Measurements from ENCODE around the gene FASTK. TPM values are rescaled to one million over a fixed set of nuclear protein-coding genes. Genes with fewer than 3 reads are reported as not detected.

Gene FASTK
- total RNA-seq, 1 donor from 2014 or later, result 81.1 TPM

DNA sequence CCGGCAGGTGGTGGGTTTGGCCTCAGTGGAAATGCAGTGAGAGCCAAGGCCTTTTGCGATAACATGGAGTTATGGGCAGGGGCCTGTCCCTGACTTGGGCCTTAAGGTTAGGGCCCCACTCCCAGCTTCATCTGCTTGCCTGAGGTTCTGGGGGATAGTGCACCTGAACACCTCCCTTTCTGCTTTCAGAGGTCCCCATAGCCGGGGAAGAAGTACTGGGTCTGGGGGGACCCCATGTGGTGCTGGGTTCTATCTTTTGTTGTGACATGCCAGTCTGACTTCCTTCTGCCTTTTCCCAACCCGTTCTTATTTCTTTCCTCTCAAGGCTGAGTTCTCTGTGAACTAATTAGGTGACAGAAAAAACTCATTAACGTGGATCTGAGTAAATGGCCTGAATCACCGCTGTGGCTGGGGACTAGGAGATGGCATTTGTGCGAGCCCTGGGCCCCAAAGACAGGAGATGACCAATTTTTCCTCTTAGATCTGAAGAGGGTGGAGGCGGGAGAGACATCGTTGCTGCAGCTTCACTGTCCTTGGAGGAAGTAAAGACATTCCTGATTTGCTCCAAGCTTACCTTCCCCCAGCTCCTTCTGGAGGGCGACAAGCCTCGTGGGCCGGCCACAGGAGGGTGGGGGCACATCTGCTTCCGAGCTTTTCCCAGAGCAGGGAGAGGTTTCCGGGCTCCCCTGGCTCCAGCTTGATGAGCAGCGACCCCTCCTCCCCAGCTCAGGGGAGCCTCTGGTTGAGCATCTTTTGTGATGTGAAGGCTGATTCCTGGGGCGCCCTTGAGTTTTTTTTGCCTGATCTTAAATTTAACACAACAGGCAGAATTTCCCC lies 7.6 kb upstream of the FASTK start:
- intact Hi-C loops (cut with DNase I), result no loop called here
- ATAC-seq (ENCODE audit: poor library complexity) (no peak), DNase-seq (no peak)

DNA sequence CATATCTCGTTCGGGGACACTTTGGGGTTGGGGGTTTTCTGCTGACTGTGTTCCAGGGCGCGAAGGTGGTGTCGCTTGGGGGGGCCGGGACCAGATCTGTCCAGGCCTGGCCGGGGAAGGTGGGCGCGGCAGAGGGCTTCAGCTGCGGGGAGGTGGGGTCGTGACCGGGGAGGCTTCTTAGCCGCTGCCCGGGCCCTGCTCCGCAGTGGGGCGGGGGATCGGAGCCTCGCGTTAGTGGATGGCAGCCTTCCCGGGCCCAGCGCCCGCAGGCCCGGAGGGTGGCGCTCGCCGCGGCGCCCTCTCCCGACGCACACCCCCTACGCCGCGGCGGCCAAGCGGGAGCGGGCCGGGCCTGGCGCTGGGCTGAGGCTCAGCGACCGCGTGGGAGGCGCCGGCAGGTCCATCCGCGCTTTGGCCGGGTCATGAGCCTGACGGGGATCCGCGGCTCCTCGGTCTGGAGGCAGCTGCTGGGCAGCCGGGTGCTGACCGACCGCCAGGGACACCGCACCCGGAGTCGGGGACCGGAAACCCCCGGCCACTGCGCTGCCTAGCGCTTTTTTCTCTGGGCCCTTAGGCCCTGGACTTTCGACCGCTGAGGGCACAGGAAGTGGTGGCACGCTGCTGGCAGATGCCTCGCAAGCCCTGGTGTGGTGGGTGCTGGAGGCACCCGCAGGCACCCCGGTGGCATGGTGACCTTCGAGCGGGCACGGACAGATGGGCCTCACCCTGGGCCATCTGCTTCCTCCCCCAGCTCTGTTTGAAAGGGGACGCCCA lies 6.8 kb upstream of the FASTK start:
- intact Hi-C loops (cut with DNase I), result no loop called here
- DNase-seq, result peak; percentile 84
- ATAC-seq (ENCODE audit: poor library complexity), result peak; percentile 67

DNA sequence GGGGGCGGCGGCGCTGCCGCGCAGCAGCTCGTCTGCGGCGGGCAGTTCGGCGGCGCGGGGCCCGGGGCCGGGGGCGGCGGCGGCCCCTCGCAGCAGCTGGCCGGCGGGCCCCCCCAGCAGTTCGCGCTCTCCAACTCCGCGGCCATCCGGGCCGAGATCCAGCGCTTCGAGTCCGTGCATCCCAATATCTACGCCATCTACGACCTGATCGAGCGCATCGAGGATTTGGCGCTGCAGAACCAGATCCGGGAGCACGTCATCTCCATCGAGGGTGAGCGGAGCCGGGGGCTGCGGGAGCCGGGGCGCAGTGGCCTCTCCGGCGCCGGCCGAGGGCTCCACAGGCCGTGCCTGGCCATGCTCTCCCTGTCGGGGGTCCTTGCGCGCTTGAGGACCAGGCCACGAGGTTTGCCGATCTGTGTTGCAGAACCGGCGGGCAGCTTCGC lies 6.2 kb upstream of the FASTK start:
- no peak for DNase-seq
- no peak for ATAC-seq (ENCODE audit: poor library complexity)
- intact Hi-C loops (cut with DNase I), result no loop called here

DNA sequence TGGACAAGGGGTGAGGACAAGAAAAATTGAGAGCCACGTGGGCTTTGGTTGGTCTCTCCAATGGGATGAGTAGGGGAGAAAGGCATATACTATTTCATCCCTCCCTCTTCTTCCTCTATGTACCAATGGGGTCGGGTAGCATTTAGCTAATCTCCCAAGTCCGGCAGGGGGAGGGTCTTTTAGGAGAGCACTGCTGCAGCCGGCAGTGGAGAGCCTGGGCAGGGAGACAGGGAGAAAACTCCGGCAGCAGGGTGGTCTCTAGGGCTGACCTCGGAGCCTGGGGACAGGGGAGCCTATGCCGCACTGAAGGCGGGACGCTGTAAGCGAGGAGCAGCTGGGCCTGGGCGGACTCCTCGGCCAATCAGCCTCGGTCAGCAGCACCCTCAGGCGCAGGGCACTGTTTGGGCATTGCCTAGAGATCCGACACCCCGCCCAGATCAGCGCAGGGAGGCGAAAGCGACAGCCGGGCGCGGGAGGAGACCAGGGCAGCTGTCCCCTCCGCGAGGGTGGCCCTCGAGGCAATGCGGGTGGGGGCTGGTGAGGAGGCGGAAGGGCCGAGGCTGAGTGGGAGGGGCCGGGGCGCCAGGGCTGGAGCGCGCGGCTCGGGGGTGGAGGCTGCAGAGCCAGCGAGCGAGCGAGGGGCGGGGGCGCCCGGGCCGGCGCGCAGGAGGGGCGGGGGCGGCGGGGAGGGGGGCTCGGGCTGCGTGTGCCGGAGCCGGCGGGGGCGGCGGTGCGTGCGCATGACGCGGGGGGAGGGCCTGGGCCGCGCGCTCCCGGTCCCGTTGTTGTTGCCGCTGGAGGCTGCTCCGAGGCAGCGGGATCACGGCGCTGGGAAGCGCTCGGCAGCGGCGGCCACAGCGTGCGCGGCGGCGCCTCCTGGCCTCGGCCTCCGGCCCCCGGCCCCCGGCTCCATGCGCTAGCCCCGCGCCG lies 5.3 kb upstream of the FASTK start, which contains the start of gene AGAP3:
Gene AGAP3 (plus strand): TSS at position 785 of the 930 bp plus-strand sequence. CDS start 267 bp downstream, outside the sequence.
- intact Hi-C loops (cut with DNase I), result no loop called here
- ATAC-seq (ENCODE audit: poor library complexity) (peak; percentile 70), DNase-seq (peak; percentile 94)

DNA sequence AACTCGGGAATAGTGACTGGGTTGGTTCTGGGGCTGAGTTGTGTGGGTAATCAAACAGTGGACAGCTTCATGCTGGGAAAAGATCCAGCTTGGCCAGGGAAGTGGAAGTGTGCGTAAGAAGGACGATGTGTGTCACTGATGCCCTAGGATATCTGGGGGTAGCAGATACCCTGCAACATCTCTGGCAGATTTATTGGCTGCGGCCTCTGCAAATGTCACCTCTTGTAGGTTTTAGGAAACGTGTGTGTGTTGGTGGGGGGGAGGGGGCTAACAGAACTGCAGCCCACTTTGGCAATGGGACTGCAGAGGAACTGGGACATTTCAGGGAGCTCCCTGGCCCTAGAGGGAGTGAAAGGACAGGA lies 4.7 kb upstream of the FASTK start:
- ATAC-seq (ENCODE audit: poor library complexity), result no peak
- no peak for DNase-seq
- intact Hi-C loops (cut with DNase I), result no loop called here

DNA sequence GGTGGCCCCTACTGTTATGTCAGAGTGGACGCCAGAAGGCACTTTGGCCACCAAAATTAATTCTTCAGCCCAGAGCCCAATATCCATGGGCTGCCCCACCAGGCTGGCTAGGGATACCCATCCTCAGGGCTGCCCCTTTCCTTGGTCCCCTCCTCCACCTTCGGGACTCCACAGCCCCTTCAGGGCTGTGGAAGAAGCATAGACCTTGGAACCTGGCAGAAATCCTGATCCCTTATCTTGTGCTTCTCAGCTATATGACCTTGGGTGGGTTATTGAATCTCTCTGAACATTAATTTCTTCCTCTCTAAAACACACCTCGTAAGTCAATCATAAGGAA lies 3.2 kb upstream of the FASTK start:
- no peak for ATAC-seq (ENCODE audit: poor library complexity)
- no peak for DNase-seq
- intact Hi-C loops (cut with DNase I), result no loop called here

DNA sequence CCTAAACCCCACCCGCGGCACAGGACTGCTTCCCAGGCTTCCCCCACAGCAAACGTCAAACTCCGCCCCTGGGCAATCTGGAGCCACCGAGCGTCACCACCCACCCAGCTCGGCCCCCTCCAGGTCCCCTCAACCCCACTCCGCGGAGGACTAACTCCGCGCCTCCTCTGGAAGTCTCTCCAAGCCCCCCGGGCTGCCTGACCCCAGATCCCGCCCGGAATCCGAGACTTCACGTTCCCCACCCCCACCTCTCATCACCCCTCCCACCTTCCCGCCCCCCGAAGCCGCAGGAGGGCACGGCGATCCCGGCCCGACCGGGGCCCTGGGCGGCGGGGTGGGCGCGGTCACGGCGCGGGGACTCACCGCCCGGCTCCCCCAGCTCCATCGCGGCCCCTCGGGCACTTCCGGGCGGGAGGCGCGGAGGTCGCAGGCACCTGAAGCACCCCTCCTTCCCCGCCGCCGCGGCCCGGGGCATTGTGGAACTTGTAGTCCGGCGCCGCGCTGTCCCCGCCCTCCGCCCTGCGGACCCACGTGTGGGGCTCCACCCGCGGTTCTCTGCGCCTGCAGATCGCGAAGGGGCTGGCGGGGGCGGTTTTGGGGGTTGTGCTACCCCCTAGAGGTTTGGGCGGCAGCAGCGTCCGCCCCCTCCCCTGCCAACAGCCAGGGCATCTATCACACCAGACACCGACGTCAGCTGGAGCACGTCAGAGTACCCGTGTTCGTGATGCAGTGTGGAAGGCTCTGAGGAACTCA lies 2.6 kb upstream of the FASTK start, which contains the start of gene TMUB1:
Gene TMUB1 (minus strand): TSS at position 423 of the 753 bp plus-strand sequence. CDS start 930 bp downstream, outside the sequence.
- peak; percentile 92 for DNase-seq
- intact Hi-C loops (cut with DNase I), result no loop called here
- peak; percentile 47 for ATAC-seq (ENCODE audit: poor library complexity)

DNA sequence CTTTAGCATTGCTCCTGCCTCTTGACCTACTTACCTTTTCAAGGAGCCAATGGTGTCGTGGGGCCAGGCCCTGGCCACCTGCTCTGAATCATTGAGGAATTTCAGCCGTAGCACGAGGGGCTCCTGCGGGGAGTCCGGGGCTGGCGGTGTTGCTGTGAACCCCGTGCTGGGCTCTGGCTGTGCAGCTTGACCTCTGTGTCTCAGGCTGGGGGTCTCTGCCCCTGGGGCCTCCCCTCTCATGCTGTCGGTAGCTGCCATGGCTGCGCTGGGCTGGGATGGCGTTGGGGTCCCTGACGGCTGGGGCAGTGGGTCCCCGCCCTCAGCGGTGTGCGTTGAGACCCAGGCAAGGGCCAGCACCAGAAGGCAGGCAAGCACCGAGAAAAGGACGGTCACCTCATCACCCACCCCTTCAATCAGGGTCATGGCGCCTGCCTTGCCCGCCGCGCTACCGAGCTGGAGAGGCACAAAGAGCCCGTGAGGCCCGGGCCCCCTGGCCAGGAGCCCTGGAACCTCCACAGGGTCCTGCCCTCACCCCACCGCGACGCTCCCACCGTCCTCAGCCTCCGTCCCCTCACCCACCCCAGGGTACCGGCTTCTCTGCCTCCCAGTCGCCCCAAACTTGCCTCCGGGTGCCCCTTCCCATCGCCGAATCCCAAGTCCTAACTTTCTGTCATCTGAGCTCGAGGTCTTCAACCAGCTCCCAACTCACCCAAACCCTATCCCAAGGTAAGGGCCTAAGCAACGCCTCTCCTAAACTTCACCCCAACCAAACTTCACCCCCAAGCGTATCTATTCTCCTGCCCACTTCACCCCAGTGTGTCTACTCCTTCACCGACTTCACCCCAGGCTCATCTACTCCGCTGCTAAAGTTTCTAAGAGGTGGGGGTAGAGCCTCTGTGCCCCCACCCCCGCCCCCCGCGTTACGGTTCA lies 1.8 kb upstream of the FASTK start:
- intact Hi-C loops (cut with DNase I), result no loop called here
- peak; percentile 44 for DNase-seq
- no peak for ATAC-seq (ENCODE audit: poor library complexity)

DNA sequence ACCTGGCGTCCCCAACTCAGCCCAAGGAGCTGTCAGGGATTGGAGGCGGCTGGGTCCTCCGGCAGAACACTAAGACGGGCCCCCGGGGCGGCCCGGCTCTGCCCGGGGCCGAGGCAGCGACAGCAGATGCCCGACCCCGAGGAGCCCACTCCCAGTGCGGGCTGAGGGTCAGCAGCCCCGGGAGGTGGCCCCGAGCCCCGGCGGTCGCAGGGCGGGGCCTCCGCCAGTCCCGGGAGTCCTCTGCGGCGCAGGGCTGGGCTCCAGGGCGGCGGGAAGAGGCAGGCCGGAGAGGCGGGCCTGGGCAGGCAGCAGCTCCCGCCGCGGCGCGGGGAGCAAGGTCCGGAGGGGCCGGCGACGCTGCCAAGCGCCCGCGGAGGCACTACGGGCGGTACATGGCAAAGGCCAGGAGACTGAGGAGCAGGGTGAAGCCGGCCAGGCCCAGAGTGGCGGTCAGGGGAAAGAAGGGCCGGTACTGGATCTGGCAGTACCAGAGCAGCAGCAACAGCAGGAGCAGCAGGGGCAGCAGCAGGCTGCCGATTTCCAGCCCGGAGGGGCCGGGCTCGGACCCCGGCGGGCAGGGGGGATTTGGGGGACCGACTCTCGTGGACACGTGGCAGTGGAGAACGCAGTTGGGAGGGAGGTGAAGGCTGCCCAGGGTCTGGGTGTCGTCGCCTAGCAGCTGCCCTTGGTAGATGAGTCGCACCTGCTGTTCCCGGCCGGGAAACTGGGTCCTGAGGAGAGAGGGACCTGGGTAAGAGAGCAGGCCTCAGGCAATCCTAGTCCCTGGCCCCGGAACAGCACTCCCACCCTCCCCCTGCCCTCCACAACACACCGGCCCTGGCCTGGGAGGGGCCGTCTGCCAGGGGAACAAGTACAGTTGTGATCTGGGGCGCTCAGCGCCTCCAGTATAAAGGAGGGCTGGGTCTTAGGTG lies 827 bp upstream of the FASTK start:
- ATAC-seq (ENCODE audit: poor library complexity) (peak; percentile 3), DNase-seq (peak; percentile 63)
- intact Hi-C loops (cut with DNase I), result no loop called here

DNA sequence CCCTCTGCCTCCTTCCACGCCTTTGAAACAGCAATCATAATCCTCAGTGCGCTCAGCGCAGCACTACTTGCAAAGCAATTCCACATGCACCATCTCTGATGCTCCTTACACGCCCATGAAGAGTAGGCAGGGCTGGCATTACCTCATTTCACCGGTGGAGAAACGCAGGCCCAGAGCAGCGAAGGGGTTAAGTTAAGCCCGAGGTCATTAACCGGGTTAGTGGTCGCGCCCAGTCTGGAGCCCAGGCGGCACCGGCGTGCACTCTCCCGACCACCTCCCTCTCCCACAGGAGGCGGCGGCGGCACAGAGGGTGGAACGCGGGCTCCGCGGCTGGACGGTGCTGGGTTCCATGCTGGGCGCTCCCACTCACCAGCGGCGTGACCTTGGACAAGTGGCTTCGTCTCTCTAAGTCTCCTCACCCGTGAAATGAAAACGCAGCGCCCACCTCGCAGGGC lies 515 bp downstream of the FASTK start:
- ATAC-seq (ENCODE audit: poor library complexity) (peak; percentile 7), DNase-seq (peak; percentile 60)
- intact Hi-C loops (cut with DNase I), result no loop called here

DNA sequence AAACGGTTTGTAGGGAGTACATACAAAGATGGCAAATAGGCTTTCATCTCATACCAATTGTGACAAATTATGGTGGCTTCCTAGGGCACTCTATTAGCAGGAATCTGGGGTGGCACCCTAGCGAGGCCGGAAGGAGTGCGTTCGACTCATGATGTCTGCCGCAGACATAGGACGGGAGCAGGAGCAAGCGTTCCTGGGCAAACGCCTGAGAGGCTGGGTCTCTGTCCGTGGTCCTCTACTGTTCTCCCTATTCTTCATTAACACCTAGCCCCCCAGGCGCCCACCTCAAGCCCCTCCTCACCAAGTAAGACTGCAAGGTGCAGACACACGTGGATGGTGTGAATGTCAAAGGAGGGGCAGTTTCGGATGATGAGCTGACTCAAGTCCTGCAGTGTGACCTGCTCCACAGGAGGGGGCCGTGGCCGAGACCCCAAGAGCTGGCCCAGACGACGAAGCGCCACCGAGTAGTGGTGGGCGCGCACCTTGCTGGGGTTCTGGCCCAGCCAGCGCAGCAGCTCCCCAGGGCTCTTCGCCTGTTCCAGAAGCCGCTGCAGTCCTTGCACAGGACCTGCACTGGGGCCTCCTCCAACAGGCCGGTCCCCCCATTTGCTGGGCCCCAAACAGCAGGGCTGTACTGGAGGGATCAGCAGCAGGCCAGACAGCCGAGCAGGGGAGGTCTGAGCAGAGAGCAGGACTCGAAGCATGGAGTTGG lies 1.3 kb downstream of the FASTK start:
- intact Hi-C loops (cut with DNase I), result no loop called here
- DNase-seq (peak; percentile 37), ATAC-seq (ENCODE audit: poor library complexity) (no peak)

DNA sequence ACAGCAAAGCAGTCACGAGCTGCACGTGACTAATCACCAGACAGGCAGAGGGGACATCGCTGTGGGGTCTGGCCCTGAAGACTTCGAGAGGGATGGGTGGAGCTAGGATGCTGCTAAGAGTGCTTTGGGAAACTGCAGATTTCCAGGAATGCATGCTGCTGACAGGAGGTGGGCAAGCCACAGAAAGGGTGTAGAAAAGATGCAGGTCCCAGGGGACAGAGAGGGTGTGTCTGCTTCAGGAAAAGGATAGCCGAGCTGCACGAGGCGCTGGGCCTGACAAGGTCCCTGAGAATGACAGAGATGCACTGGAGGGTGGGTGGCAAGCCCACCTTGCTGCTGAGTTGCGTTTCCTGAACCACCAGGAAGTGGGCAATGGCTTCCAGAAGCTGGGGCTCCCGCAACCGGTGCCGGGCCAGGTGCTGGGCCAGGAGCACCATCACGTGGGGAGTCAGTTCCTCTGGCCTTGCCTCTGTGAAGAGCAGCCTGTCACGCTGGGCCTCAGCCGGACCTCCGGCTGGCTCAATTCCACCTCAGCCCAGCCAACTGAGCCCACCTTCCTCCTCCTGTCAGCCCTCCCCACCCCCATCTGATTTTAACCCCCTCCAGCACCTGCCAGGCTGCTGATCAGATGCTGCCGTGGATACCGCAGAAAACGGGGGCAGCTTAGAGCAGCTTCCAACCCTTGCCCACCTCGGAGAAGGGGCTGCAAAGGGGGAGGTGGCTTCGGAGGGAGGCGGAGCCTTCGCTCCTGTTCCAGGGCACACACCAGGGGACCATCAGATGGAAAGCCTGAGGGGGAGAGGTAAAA lies 2.2 kb downstream of the FASTK start:
- DNase-seq (peak; percentile 42), ATAC-seq (ENCODE audit: poor library complexity) (no peak)
- intact Hi-C loops (cut with DNase I), result no loop called here

DNA sequence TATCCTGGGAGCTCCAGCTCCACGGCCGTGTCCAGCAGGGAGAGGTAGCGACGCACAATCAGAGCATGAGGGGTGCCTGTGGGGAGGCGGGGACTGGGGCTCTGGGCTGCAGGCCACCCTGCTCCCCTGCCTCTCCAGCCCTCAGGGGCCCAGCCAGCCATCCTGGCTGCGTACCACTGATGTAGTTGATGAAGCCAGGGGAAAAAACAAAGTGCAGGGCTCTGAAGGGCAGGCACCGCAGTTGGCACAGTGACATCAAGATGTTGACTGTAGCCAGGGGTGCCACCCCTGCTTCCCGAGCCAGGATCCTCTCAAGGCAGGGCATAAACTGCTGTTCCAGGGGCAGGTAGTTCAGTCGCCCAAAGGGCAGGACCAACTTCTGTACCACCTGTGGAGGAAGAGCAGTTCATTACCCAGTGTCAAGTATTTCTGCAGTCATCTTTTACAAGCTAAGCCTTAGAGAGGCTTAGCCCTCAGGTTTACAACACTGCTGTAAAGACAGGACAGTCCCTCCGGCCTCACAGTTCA lies 2.8 kb downstream of the FASTK start:
- intact Hi-C loops (cut with DNase I), result no loop called here
- ATAC-seq (ENCODE audit: poor library complexity), result no peak
- peak; percentile 36 for DNase-seq

DNA sequence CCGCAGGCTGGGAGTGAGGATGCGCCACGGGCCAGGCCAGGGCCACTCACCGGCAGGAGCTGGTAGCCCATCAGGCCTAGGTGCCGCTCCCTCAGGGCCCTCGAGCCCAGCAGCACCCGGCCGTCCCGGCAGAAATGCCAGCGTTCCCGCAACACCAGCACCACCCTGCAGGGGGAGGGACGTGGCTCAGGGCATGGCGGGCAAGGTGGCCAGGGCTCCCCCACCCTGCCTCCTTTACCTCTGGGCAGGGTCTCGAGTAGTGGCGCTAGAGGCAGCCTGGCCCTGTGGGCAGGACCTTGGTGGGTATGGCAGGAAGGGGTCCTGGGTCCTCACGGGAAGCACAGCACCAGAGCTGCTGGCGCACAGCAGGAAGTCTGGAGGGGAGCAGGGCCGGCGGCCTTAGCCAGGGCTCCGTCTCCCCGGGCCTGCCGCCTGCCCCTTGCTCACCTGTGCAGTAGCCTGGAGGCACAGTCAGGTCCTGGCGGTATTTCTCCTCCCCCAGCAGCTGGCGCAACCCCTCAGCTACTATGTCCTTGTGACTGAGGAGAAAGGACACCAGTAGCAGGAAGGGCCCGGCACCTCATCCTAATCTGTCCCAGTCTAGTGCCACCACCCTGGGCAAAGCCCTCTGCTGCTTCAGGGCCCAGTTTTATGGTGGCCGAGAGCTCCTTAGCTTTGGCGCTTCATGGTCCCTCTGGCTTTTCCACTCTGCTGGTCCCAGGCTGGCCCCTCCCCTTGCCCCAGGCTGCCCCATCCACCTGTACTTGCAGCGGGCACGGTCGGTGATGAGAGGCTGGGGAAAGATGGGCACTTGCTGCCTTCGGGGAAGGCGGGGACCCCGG lies 3.5 kb downstream of the FASTK start:
- intact Hi-C loops (cut with DNase I), result no loop called here
- no peak for ATAC-seq (ENCODE audit: poor library complexity)
- no peak for DNase-seq
